Measurements from ENCODE around the gene USP21. TPM values are rescaled to one million over a fixed set of nuclear protein-coding genes. Genes with fewer than 3 reads are reported as not detected.
A peak's percentile ranks its signal among the peaks of the same experiment; 100 is the strongest.

Gene USP21
- total RNA-seq, 6 experiments from 2014 or later = 6.9 to 11.1 (median 8.8) TPM

DNA sequence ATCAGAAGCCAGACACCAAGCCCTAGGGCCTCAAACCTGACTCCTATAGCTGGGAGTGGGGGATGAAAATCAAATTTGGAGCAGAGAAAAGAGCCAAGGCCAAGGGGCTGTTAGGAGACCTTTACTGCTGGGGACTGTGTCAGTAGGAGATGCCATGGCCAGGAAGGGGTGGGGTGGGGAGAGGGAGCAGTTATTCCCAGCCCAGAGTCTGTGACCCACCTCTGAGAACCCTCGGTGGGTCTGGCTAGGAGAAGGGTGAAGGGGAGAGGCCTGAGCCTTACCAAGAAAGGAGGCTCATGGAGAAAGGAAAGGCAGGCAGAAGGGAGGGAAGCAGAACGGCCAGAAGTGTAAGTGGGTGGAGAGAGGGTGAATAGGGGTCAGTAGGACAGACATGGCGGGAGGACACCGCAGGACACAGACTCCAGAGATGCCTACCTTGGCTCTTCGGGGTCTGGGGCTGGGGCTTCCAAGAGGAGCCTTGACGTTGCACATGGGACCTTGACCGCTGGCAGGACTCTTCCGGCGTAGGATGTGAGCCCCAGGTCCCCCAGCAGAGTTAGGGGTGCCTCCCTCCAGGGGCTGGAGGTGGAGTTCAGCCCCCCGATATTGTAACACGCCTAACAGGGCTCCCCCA is 38.4 kb downstream of the USP21 start:
- peaks cover 0 to 30% (median 18%) of the 10 kb centered on the region in 4 donors for H3K4me1 ChIP-seq
- DNase-seq = no peak
- 55% methylated on average over 4 of the region's 11 CpGs for WGBS (ENCODE audit: insufficient coverage, low coverage, low lambda C conversion rate, missing lambda C conversion rate)
- TF ChIP-seq, protein P1, sequence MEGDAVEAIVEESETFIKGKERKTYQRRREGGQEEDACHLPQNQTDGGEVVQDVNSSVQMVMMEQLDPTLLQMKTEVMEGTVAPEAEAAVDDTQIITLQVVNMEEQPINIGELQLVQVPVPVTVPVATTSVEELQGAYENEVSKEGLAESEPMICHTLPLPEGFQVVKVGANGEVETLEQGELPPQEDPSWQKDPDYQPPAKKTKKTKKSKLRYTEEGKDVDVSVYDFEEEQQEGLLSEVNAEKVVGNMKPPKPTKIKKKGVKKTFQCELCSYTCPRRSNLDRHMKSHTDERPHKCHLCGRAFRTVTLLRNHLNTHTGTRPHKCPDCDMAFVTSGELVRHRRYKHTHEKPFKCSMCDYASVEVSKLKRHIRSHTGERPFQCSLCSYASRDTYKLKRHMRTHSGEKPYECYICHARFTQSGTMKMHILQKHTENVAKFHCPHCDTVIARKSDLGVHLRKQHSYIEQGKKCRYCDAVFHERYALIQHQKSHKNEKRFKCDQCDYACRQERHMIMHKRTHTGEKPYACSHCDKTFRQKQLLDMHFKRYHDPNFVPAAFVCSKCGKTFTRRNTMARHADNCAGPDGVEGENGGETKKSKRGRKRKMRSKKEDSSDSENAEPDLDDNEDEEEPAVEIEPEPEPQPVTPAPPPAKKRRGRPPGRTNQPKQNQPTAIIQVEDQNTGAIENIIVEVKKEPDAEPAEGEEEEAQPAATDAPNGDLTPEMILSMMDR (IDR thresholded peaks at IDR 0.05) = no peak
- no peak for TF ChIP-seq POLR2A (IDR thresholded peaks at IDR 0.05)
- H3K27ac ChIP-seq = peak overlapping the region; percentile 36 to 95 (median 55)
- no peaks in the 10 kb centered on the region for H3K9me3 ChIP-seq
- H3K36me3 ChIP-seq = no peaks in the 10 kb centered on the region
- no peaks in the 10 kb centered on the region for H3K27me3 ChIP-seq
- peak overlapping the region; percentile 19 to 38 (median 23) for H3K4me3 ChIP-seq
- ATAC-seq = no peak
- intact Hi-C loops (cut with DNase I) = loop anchor here (10.0 kb wide), 2 partner anchors 177 to 187 kb away; no protein-coding TSS in a partner anchor

DNA sequence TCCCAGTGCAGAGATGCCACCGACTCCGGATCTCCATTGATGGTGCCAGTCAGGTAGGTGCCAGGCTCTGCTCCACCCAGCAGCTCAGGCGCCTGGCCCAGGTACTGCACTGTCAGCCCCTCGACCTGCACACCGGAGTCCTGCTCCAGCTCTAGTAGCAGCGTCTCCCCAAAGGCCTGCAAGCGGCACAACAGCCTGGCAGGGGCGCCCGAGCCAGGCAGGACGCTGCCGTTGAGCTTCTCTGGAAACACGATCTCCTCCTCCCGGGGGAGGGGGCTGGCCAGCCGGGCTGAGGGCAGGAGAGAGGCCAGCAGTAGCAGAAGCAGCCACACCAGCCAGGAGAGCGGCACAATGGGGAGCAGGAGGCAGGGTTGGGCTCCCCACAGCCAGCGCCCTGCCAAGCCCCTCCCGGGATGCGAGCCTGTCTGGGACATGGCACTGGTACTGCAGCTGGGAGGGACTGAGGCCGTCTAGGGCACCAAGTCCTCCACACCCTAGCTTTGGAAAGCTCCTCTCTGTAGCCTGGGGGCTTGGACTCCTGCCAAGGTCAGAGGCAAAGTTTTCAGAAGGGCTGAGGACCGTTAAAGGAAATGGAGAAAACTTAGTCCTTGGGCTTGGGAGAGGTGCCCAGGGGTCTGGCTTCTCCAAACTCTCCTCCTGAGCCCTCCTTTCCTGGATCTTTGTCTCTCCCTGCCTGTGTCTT is 39.0 kb downstream of the USP21 start:
- peak in 1 of 3 donors; percentile 30 for DNase-seq
- intact Hi-C loops (cut with DNase I) = loop anchor here (10.0 kb wide), 2 partner anchors 176 to 186 kb away; no protein-coding TSS in a partner anchor
- no peak for ATAC-seq
- Histone ChIP-seq H3K4me1 (peaks cover 0 to 27% (median 14%) of the 10 kb centered on the region in 4 donors), H3K9me3 (no peaks in the 10 kb centered on the region), H3K27me3 (no peaks in the 10 kb centered on the region), H3K4me3 (peak overlapping the region; percentile 19 to 38 (median 23)), H3K36me3 (peaks cover 0 to under 1% (median 0%) of the 10 kb centered on the region in 4 donors), H3K27ac (peak overlapping the region; percentile 55 to 95 (median 92))
- 13% methylated on average over 7 of the region's 20 CpGs for WGBS (ENCODE audit: insufficient coverage, low coverage, low lambda C conversion rate, missing lambda C conversion rate)
- TF ChIP-seq POLR2A (IDR thresholded peaks at IDR 0.05) = no peak
- TF ChIP-seq, protein P1 (IDR thresholded peaks at IDR 0.05) = no peak

DNA sequence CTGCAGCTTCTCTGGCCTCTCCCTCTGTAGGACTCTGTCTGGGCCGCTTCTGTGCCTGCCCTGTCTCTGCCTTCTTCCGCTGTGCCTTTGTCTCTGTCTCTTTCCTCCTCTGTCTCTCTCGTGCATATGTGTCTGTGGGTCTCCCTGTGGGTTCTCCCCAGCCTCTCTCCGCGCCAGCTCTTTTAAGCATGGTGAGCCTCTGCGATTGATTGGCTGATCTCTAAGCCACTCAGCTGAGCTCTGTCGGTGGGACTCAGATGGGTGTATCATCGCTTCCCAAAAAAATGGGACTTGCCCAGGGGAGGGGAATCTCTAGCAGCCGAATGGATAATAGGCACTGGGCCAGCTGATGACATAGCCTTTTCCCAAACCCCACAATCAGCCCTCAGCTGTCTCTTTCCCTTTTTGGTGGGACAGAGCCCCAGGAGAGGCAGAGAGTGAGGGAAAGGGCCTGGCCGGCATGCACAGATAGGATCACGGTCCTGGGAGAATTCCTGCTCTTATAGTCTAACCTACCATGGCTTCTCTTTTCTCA is 39.7 kb downstream of the USP21 start, which contains the start of gene ADAMTS4:
TSS of gene ADAMTS4 (minus strand) at position 158 of the 535 bp plus-strand sequence. CDS start 427 bp downstream, outside the sequence.
- Histone ChIP-seq H3K36me3 (peaks cover 0 to 6% (median under 1%) of the 10 kb centered on the region in 4 donors), H3K27ac (peak within 1 kb of the TSS; percentile 55 to 95 (median 92)), H3K4me3 (peak within 1 kb of the TSS; percentile 19 to 38 (median 23)), H3K4me1 (peaks cover 0 to 28% (median 11%) of the 10 kb centered on the region in 4 donors), H3K9me3 (no peaks in the 10 kb centered on the region), H3K27me3 (no peaks in the 10 kb centered on the region)
- TF ChIP-seq, protein P1 (IDR thresholded peaks at IDR 0.05) = no peak
- peak; percentile 73 for TF ChIP-seq POLR2A (IDR thresholded peaks at IDR 0.05)
- intact Hi-C loops (cut with DNase I) = loop anchor here (10.0 kb wide), 2 partner anchors 176 to 186 kb away; no protein-coding TSS in a partner anchor
- 59% methylated on average over 5 of the region's 11 CpGs for WGBS (ENCODE audit: insufficient coverage, low coverage, low lambda C conversion rate, missing lambda C conversion rate)
- ATAC-seq (peak in 1 of 4 donors; percentile 3), DNase-seq (peak in 1 of 3 donors; percentile 49)

DNA sequence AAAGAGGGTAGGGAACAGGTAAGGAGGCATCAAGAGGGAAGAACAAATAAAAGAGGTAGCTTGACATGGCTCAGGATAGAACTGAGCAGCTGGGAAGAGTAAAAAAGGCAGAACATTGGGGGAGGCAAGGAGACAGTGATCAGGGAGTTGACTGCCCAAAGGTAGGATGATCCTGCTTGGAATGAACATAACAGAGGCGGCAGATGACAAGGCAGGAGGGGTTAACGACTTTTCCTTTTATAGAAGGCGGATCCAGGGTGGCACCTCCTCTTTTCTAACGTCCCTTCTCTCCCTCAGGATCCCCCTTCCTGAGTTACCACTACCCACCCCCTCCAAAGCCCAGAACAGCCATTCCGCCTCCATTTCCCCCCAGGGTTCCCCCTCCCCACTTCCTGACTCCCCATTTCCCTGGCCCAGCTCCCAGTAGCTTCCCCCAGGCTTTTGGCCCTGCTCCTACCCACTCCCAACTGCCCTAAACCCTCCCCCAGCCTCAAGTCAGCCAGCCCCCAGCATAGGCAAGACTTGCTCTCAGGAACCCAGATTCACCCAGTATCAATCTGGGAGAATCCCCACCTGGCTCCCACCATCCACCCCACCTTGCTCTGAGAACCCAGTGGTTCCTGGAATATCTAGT is 40.3 kb downstream of the USP21 start:
- H3K4me1 ChIP-seq = peaks cover 0 to 24% (median 8%) of the 10 kb centered on the region in 4 donors
- no peak for TF ChIP-seq POLR2A (IDR thresholded peaks at IDR 0.05)
- TF ChIP-seq, protein P1 (IDR thresholded peaks at IDR 0.05) = no peak
- no peaks in the 10 kb centered on the region for H3K9me3 ChIP-seq
- H3K4me3 ChIP-seq = no peak overlapping the region
- WGBS (ENCODE audit: insufficient coverage, low coverage, low lambda C conversion rate, missing lambda C conversion rate) = 62% methylated on average over 5 of the region's 5 CpGs
- intact Hi-C loops (cut with DNase I) = loop anchor here (10.0 kb wide), 2 partner anchors 175 to 185 kb away; no protein-coding TSS in a partner anchor
- peak overlapping the region; percentile 55 to 95 (median 92) for H3K27ac ChIP-seq
- H3K27me3 ChIP-seq = no peaks in the 10 kb centered on the region
- no peak for ATAC-seq
- DNase-seq = no peak
- H3K36me3 ChIP-seq = peaks cover 0 to 11% (median 4%) of the 10 kb centered on the region in 4 donors
